Erythroblast (primary cell): Measurements from ENCODE around the gene WRNIP1.

ENCODE experiments used
- GATA1 ChIP-seq: IDR thresholded peaks from 2 replicates; pipeline ENCODE4 v1.6.1; 2011; ENCODE audit warnings: low read depth, mild to moderate bottlenecking, control low read depth, low read length, moderate library complexity
- POLR2A ChIP-seq: IDR thresholded peaks from 2 replicates; pipeline ENCODE4 v1.6.1; 2011; ENCODE audit warnings: mild to moderate bottlenecking, low read length

DNA sequence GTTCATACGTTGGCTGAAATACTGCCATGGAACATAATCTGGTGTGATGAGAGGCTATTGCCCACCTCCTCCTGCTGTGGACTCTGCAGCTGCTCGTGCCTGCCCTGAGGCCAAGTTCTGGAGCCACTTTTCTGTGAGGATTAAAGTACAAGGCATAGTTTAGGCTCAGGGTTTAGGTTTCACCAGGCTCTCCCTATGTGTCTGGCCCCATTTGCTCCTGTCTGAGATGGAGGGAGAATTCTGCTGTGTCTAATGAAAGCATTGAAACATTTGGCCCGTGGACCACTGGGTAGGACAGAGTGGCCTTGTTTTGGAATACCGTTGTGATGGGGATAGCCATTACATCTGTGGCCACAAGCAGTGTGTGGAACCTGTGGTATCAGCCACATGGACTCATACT lies 5.9 kb downstream of the WRNIP1 start:
- TF ChIP-seq POLR2A = no peak
- no peak for TF ChIP-seq GATA1
